Vagina (tissue), 2 donors: Measurements from ENCODE around the gene SLC6A13.

Experiments used
- POLR2A ChIP-seq, 2 donors: fragments of 450-650 bp; IDR thresholded peaks; one replicate each; pipeline ENCODE4 v1.6.1; 2017; ENCODE audit warnings: antibody characterized with exemption in 2 of 2, mild to moderate bottlenecking in 2 of 2, moderate library complexity in 2 of 2
- TF ChIP-seq, protein P1 (sequence below), 3 experiments: fragments of 450-650 bp in 2 of 3; fragments of 200-600 bp in 1 of 3; sonication (generic) in 1 of 3; IDR thresholded peaks; one replicate each; pipeline ENCODE4 v1.5.1; 2017 to 2019; ENCODE audit warnings: antibody characterized with exemption in 3 of 3, mild to moderate bottlenecking in 2 of 3, moderate library complexity in 2 of 3

DNA sequence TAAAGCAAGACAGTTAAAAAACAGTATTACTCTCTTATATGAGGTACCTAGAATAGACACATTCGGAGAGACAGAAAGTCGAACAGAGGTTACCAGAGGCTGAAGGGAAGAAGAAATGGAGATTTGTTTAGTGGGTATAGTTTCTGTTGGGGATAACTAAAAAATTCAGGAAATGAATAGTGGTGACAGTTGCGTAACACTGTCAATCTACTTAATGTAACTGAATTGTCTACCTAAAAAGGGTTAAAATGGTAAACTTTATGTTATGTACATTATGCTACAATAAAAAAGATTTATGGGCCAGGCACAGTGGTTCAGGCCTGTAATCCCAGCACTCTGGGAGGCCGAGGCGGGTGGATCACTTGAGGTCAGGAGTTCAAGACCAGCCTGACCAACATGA is 30.6 kb upstream of the SLC6A13 start:
- TF ChIP-seq, protein P1, sequence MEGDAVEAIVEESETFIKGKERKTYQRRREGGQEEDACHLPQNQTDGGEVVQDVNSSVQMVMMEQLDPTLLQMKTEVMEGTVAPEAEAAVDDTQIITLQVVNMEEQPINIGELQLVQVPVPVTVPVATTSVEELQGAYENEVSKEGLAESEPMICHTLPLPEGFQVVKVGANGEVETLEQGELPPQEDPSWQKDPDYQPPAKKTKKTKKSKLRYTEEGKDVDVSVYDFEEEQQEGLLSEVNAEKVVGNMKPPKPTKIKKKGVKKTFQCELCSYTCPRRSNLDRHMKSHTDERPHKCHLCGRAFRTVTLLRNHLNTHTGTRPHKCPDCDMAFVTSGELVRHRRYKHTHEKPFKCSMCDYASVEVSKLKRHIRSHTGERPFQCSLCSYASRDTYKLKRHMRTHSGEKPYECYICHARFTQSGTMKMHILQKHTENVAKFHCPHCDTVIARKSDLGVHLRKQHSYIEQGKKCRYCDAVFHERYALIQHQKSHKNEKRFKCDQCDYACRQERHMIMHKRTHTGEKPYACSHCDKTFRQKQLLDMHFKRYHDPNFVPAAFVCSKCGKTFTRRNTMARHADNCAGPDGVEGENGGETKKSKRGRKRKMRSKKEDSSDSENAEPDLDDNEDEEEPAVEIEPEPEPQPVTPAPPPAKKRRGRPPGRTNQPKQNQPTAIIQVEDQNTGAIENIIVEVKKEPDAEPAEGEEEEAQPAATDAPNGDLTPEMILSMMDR (IDR thresholded peaks at IDR 0.05): no peak
- no peak for TF ChIP-seq POLR2A (IDR thresholded peaks at IDR 0.05)
